ENCODE measurements around the gene ZNF385B.

ZNF385B gene

DNA sequence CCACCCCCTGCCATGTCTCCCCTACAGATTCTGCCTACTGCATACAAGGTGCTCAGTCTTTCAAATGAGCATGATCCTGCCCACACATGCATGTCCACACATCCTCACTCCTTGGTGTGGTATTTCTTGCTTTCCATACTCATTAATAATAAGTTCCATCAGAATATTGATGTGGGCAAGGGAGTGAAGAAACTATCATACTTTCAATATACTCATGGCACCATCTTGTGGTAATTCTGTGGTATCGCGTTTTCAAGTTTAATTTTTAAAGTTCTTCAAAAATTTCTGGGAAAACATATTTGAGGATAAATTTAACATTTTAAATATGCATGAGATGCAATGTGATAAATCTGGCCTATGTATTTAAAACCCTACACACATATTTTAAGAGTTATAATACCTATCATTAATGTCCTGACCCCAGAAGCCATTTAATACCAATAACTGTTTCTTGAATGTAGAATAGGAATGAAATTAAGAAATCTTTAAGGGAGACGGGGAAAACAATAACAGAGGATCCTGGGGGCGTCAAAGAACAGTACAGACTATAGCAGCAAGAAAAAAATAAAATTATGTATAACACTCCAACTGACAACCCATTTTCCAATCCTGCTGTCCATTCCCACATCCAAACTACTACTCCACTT lies 110.1 kb downstream of the ZNF385B start:
- in situ Hi-C loops (cut with HindIII; ENCODE audit: low sequenced_read_pairs), result no loop called here

DNA sequence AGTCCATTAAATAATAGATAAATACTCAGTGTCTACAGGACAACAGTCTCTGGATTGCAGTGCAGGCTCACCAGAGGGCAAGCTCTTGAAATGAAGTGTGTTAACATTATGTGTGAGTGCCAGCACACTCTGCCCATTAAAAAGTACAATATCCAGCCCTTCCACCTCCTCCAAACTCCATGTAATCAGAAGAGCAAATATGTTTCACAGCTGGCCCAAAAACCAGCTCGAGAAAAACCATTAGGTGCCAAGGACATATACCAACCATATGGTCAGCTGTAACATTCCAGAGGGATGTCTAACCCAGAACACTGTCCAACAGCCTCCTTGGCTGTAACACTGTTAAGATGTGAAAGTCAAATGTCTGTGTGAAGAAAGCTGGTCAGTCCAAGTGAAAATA lies 112.2 kb downstream of the ZNF385B start:
- in situ Hi-C loops (cut with HindIII; ENCODE audit: low sequenced_read_pairs), result no loop called here

DNA sequence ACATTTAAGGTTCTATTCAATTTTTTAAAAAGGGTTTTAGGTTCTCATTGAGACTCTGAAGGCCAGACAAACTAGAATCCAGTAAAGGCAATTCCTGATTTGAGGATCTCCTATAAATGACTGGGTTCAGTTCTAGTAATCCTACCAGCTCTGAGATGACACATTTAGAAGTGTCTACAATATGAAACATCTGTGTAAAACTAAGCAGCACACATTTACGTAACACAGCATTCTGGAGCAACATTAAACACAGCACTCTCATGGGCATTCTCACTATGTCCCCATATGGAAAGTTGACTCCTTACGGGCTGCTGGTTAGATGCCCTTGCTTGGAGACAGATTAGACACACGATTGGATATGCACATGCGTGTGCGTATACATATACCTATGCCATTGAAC lies 114.4 kb downstream of the ZNF385B start:
- in situ Hi-C loops (cut with HindIII; ENCODE audit: low sequenced_read_pairs), result no loop called here

DNA sequence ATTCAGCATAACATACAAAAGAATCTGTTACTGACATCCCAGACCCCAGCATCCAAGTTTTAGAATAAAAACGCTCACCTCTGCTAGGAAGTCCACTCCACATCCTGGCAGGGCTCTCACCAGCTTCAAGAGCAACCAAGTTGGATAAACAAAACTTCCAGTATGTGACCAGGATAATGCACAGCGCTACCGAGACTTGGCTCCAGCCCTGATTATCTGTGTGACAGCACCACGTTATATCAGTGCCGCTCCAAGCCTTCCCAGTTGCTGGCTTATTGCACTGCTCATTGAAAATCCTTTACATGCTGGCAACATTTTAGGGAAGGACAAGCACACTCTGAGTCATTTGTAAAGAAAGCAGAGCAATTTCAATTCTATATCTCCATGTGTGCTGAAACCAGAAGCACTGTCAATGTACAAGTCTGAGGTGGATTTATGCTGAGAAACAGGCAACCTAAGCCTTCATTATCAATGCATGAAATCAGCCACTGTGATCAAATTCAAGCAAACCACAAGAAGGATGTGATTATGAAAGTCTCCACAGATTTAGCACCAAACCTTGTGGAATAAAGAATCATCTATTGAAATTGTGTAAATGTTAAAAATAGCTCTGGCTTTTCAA lies 115.7 kb downstream of the ZNF385B start:
- in situ Hi-C loops (cut with HindIII; ENCODE audit: low sequenced_read_pairs), result no loop called here

DNA sequence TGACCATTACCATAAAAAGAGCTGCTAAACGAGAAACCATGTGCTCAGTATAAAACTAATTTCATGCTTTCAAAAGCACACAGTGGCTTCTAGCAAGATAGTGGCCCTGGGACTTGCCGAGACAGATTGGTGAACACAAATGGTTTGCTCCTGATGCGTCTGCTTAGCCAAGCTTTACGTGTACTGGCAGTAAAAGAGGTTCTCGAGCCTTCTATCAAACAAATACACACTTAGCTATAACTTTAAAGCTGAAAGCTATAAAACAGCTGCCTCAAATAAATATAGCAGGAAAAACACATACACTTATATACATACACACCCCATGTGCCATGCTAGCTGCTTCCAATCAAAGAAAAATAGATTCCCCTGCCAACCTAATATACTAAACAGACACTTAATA lies 117.0 kb downstream of the ZNF385B start:
- in situ Hi-C loops (cut with HindIII; ENCODE audit: low sequenced_read_pairs), result no loop called here

DNA sequence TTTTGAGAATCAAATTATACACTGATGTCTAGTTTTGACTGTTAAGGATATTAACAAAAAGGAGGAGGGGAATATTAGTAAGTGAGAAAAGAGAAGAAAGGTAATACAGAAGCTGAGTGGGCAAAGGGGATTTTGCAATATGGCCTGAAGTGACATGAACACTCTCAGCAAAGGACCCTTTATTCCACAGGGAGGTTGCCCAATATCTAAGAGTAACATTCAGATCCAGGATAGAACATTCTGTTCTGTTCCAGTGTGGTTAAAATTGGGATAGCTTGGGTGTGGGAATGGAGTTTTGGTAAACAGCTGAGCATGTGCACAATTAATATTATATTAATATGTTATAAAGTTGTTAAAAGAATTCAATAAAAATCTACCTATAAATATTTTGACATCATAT lies 120.1 kb downstream of the ZNF385B start:
- in situ Hi-C loops (cut with HindIII; ENCODE audit: low sequenced_read_pairs), result no loop called here

DNA sequence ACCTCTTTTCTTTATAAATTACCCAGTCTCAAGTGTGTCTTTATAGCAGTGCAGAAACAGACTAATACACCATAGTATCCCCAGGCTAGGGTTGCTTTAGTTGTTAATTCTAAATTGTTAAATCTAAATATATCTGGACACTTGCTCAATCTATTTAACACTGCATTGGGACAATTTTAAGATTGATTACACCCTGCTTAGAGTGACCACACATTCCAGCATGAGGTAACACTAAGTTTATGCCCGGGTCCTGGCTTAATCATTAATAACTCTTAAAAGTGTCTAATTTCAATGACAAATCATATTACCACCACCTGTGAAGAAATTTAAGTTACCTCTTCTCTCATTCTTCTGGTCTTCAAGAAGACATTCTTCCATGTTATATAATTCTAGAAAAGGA lies 131.4 kb downstream of the ZNF385B start:
- in situ Hi-C loops (cut with HindIII; ENCODE audit: low sequenced_read_pairs), result no loop called here

DNA sequence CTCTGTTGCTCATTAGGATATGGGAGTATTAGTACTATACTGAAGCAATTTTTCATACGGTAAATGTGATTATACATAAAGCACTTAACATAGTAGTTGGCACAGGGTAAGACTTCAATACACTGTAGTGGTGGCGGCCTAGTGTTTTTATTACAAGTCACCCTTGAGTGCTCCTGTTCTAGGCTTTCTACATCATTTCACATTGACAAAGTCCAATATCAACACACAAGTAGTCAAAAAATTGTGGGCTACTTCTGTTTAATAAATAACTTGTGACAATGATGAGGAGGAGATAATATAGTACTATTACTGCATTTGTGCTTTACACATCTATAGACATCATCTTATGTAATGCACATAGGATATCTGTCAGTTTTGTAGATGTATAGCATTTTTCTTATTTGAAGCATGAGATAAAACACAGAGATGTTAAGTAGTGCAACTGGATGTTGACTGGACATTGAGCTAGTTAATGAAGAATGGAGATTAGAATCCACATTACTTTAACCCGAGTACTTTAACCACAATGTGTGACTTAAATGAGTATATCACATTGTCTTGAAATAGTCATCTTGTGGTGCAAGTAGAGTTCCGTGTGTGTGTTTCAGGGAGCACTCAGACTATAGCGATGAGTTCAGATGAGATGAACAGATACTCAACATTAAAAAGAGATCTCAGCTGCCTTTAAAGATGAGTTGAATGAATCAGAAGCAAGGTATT lies 134.8 kb downstream of the ZNF385B start:
- in situ Hi-C loops (cut with HindIII; ENCODE audit: low sequenced_read_pairs), result no loop called here

DNA sequence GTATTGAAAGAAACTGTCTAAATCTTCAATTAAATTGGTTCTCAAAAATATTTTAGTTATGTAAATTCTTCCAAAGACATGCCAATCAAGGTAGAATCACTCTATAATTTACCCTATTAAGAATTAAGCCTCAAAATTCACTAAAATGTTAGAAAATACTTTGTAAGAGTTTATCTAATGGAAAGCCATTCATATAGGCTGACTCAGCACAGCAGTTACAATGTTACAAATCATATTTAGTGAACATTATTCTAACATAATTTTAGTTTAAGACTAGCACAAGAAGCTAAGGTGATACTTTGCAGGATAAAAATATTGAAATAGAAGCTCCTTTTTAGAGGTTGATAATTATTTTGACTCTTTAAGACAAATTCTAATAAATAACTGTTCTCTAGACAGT lies 137.0 kb downstream of the ZNF385B start:
- in situ Hi-C loops (cut with HindIII; ENCODE audit: low sequenced_read_pairs), result no loop called here

DNA sequence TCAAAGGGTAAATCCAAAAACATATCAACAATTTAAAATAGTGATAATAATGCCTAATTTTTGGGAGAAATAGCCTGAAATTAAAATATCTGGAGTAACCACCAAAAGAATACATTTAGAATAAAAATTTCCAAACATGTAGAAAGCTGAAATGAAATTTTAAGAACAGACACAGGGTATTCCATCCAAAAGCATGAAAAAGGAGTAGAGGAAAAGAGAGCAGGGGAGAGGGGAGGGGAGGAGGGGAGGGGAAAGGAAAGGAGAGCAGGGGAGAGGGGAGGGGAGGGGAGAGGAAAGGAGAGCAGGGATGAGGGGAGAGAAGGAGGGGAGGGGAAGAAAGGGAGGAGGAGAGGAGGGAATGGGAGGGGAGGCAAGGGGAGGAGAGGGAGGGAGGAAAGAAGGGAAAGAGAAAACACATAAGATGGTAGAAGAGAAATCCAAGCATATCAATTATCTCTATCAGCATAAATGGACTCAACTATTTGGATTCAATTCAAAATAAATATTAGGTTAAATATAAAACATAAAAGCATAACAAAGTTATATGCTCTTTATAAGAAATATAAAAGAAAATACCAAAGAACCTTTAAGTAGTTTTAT lies 141.1 kb downstream of the ZNF385B start:
- in situ Hi-C loops (cut with HindIII; ENCODE audit: low sequenced_read_pairs), result no loop called here

DNA sequence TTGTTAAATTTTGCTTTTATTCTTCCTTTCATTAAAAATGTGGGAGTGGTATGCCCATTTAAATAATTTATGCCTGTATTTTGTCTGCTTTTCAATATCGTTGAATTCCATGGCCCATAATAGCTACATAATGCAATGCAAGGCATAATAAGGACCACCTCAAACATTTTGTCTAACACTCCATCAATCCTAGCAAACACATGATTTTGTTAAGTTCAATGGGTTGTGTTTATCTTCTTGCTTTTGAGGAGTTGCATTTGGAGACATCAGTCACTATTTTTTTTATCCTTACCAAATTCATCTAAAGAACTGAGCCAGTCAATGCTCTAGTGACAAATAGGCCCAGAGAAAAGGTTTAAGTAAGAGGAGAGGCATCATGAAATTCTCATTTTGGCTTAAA lies 145.5 kb downstream of the ZNF385B start:
- in situ Hi-C loops (cut with HindIII; ENCODE audit: low sequenced_read_pairs), result no loop called here

DNA sequence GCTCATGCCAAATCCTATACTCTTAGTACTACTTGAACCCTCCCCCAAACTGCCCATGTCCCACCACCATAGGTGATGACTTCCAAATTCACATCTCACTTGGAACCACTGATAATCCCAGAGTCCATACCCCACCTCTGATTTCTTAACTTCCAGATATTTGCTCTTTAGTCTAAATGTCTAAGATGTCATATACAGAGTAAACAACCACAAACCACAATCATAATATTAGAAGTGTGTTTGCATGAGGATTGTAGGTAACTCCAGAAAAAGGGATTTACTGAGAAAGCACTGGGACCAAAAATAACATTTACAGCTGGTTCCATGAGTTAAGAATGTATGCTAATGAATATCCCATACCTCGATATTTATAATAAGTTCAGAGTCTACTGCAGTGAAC lies 146.2 kb downstream of the ZNF385B start:
- in situ Hi-C loops (cut with HindIII; ENCODE audit: low sequenced_read_pairs), result no loop called here

DNA sequence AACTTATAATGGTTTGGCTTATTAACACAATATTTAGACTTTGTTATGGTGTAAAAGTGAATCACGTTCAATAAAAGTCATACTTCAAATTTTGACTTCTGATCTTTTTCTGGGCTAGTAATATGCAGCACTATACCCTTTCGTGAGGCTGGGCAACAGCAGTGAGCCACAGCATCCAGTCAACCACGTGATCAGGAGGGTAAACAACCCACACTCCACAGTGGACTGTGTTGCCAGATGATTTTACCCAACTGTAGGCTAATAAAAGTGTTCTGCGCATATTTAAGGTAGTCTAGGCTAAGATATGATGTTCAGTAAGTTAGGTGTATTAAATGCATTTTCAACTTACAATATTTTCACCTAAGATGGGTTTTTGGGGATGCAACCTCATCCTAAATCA lies 148.6 kb downstream of the ZNF385B start:
- in situ Hi-C loops (cut with HindIII; ENCODE audit: low sequenced_read_pairs), result no loop called here

DNA sequence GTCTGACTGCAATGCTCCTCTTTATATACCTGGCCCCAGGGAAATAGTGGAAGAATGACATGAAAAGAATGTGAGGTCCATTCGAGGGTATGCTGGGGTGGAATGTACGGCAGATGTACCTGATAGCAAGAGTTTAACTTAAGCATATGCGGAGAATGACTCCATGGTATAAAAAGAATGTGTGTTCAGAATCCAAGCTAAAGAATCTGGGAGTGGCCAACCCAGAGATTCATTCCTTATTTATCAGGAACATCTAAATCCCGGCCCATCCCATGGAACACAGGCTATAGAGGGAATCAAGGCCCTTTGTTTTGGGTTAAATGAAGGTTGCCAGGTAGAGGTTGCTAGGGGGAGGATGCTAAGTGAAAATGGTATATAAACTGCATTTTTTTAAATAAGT lies 150.0 kb downstream of the ZNF385B start:
- in situ Hi-C loops (cut with HindIII; ENCODE audit: low sequenced_read_pairs), result no loop called here

DNA sequence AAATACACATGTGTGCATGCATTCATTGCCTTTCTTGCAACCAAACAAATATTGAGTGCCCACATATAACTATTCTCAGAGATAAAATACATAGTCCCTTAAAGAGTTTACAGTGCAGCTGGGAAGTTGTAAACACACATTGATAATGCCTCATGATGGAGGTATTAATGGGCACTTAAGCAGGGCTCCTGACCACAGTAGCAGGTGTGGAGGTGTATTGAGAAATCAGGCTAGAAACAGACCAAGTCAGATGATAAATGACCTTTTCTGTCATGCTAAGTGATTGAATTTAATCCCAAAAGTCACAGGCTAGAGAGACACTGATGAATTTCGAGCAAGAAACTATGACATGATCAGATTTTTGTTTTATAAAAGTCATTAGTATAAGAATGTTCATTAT lies 157.7 kb downstream of the ZNF385B start:
- in situ Hi-C loops (cut with HindIII; ENCODE audit: low sequenced_read_pairs), result no loop called here

DNA sequence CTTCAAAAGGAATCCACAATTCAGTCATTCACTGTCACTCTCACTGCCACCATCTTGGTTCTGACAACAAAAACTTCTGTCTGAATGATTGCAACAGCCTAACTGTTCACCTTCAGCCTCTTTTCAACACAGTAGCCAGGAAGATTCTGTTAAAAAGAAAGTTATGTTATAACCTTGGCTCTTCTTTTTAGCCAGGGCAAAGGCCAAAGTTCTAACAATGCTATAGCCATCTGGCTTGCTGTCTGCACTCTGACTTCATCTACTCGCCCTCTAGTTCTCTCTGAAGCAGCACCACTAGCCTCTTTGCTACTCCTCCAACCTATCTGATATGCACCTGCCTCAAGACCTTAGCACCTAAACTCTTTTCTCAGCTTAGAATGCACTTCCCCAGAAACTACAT lies 158.5 kb downstream of the ZNF385B start:
- in situ Hi-C loops (cut with HindIII; ENCODE audit: low sequenced_read_pairs), result no loop called here

DNA sequence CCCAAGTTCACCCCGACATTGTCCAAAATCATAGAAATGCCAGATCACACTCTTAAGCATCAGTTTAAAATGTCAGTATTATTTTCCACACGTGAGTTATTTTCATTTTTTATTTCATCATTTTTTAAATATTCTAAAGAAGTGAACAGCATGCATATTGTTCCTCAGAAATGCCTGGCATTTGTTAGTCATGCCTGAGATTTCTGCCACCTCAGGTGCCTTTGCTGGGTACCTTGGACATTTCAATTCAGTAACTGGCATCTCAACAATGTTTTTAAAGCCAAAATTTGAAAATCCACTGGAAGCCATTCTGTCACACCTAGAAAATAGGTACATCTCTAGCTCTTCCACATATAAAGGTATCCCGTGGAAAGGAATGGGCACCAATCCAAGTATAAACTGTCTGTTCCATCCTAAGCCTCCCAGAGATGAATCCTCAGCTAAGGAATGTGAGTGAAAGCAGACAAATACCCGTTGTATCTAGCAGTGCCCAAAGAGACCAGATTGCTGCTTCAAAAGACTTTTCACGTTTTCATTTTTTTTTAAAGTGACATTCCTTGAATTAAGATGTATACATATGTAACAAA lies 159.8 kb downstream of the ZNF385B start:
- in situ Hi-C loops (cut with HindIII; ENCODE audit: low sequenced_read_pairs), result no loop called here

DNA sequence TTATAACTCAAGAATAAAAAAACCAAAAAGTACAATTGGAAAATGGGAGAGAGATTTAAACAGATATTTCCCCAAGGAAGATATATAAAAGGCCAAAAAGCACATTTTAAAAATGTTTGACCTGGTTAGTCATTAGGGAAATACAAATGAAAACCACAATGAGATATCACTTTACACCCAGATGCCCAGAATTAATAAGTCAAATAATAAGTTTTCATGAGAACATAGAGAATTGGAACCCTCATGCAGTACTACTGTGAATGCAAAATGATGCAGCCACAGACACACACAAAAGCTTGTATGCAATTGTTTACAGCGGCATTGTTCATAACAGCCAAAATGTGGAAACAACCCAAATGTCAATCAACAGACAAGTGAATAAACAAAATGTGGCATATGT lies 165.9 kb downstream of the ZNF385B start:
- in situ Hi-C loops (cut with HindIII; ENCODE audit: low sequenced_read_pairs), result no loop called here

DNA sequence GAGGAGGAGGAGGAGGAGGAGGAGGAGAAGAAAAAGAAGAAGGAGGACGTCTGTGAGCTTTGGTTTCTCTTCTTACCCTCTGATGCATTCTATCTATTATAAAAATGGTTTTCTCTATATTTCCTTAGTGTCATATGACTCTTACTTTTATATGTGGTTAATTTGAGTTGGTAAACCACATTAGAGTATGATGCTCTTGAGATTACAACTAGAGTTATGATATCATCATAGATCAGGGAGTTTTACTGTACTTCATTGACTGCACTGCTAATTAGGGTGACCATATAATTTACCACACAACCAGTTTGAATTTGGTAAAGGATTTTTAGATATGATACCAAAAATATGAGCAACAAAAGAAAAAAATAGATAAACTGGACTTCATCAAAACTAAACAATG lies 166.4 kb downstream of the ZNF385B start:
- in situ Hi-C loops (cut with HindIII; ENCODE audit: low sequenced_read_pairs), result no loop called here

DNA sequence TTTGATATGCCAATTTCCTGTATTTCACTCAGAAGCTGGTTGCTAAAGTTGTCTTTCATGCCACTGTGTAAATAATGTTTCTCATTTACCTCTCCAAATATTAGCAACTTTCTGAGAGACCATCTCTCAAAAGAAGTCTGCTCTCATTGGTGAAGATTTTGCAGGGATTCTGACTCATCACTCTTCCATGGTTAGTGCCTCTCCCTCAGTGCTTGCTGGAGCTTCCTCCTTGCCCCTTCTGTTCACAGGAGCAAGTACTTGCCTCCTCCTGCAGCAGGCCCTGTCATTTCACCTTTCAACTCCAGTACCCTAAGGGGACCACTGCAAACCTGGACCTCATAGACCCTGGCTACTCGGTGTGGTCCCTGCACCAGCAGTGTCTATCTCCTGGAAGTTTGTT lies 168.8 kb downstream of the ZNF385B start:
- in situ Hi-C loops (cut with HindIII; ENCODE audit: low sequenced_read_pairs), result no loop called here

DNA sequence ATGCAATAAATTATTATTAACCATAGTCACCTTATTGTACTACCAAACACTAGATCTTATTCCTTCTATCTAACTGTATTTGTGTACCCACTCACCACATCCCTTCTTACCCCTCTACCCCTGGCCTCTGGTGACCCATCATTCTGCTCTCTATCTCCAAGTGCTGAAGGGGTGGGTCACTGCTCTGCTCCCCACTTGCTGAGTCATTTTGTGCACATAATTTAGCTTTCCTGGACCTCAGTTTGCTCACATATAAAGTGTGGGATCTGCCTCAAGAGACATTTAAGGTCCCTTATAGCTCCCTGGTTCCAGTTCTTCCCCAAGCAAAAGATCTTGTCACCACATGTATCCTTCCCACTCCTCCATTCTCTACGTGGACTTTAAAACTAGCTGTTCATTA lies 169.4 kb downstream of the ZNF385B start:
- in situ Hi-C loops (cut with HindIII; ENCODE audit: low sequenced_read_pairs), result no loop called here

DNA sequence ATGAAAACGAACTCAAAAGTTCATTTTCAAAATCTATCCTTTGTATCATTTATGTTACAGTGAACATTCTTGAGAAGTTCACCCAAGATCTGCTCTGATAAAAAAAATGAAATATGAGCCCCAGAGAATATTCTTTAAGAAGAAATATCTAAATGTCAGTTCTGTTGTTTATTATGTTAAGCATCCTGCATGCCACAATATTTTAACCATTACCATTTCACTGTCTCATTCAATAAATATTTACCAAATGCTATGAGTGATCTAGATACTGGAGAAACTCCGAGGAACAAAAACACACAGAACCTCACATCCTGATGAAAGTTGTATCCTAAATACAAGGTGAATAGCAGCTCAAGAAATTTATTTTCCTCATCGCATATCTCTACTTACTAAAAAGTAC lies 170.2 kb downstream of the ZNF385B start:
- in situ Hi-C loops (cut with HindIII; ENCODE audit: low sequenced_read_pairs), result no loop called here

Data from endothelial cell of hepatic sinusoid (primary cell).